OCI-LY3 (cell line): ENCODE results near the gene UIMC1.

Source experiments
- EZH2phosphoT487 ChIP-seq: fragments of 200-600 bp; shearing (Covaris generic); IDR thresholded peaks from 2 replicates; pipeline ENCODE4 v1.6.1; 2018; ENCODE audit warnings: antibody characterized with exemption, mixed run types, low read depth
- TF ChIP-seq, protein P1 (sequence below): fragments of 200-600, 300-600 bp; sonication (generic); IDR thresholded peaks from 2 replicates; pipeline ENCODE4 v1.5.1; 2014; ENCODE audit warnings: antibody characterized with exemption, low read length, low read depth

DNA sequence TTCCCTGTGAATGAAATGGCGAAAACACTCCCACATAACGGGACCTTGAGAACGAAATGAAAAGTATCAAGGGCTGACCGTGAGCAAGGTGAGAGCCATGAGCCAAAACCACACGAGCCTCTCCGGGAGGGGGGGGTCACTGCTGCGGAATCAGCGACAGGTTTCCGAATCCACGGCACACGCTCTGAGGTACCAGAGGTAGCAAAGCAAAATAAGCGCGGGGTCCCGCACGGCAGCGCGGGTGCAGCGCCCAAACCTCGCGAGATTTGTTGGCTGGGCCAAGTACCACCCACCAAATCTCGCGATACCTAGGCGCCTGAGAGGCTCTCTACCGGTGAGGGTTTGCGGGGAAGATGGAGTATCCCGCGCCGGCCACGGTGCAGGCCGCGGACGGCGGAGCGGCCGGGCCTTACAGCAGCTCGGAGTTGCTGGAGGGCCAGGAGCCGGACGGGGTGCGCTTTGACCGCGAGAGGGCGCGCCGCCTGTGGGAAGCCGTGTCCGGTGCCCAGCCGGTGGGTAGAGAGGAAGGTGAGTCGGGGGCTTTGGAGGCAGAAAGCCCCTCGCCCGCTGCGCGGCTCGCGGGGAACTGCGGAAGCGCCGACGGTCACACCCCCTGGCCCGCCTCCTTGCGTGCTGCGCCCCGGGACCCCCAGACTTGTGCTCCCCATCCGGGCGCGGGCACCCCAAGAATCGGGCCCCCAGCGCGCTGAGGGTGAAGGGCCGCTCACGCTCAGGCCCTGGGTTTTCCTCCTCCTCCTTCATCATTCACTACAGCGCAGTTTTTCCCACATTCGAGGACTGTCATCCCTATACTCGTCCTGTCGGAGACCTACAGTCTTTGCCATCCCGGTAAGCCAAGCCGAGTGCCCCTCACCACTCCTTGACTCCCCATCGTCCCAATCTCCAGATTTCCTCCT is 16.1 kb upstream of the UIMC1 start, which contains the start of gene ZNF346:
- TF ChIP-seq, protein P1, sequence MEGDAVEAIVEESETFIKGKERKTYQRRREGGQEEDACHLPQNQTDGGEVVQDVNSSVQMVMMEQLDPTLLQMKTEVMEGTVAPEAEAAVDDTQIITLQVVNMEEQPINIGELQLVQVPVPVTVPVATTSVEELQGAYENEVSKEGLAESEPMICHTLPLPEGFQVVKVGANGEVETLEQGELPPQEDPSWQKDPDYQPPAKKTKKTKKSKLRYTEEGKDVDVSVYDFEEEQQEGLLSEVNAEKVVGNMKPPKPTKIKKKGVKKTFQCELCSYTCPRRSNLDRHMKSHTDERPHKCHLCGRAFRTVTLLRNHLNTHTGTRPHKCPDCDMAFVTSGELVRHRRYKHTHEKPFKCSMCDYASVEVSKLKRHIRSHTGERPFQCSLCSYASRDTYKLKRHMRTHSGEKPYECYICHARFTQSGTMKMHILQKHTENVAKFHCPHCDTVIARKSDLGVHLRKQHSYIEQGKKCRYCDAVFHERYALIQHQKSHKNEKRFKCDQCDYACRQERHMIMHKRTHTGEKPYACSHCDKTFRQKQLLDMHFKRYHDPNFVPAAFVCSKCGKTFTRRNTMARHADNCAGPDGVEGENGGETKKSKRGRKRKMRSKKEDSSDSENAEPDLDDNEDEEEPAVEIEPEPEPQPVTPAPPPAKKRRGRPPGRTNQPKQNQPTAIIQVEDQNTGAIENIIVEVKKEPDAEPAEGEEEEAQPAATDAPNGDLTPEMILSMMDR: peak; percentile 54
- TF ChIP-seq EZH2phosphoT487: no peak
